Measurements from ENCODE around the gene S100A8.

- TF ChIP-seq EZH2 (IDR thresholded peaks at IDR 0.05; ENCODE audit: insufficient read depth, low read length): no peak
- TF ChIP-seq, protein P1, sequence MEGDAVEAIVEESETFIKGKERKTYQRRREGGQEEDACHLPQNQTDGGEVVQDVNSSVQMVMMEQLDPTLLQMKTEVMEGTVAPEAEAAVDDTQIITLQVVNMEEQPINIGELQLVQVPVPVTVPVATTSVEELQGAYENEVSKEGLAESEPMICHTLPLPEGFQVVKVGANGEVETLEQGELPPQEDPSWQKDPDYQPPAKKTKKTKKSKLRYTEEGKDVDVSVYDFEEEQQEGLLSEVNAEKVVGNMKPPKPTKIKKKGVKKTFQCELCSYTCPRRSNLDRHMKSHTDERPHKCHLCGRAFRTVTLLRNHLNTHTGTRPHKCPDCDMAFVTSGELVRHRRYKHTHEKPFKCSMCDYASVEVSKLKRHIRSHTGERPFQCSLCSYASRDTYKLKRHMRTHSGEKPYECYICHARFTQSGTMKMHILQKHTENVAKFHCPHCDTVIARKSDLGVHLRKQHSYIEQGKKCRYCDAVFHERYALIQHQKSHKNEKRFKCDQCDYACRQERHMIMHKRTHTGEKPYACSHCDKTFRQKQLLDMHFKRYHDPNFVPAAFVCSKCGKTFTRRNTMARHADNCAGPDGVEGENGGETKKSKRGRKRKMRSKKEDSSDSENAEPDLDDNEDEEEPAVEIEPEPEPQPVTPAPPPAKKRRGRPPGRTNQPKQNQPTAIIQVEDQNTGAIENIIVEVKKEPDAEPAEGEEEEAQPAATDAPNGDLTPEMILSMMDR (IDR thresholded peaks at IDR 0.05; ENCODE audit: insufficient read depth, low read depth, low read length): no peak
These were observed 18.3 kb downstream of the S100A8 start for GRCh38 chr1:153372571-153372970.
